CD14-positive monocyte (primary cell): Measurements from ENCODE around the gene PTOV1. TPM values are rescaled to one million over a fixed set of nuclear protein-coding genes. Genes with fewer than 3 reads are reported as not detected.
A peak's percentile ranks its signal among the peaks of the same experiment; 100 is the strongest.

Source experiments
- DNase-seq, 3 donors: peaks; one replicate each; pipeline ENCODE4 v3.0.0-alpha.2; 2011 to 2022
- H2AFZ ChIP-seq: 2 replicates; pipeline ENCODE4 v1.6.0; 2012; ENCODE audit warnings: mild to moderate bottlenecking, low read depth, low read length, inconsistent platforms; ENCODE audit not compliant: insufficient read depth, poor library complexity, severe bottlenecking
- H3K27ac ChIP-seq, 2 donors: 1 replicate in 1 of 2; 2 replicates in 1 of 2; pipeline ENCODE4 v1.5.1; 2012 to 2013; ENCODE audit warnings: low read length in 2 of 2, control low read depth in 1 of 2, inconsistent platforms in 1 of 2, low read depth in 1 of 2, mild to moderate bottlenecking in 1 of 2
- H3K27me3 ChIP-seq, 2 donors: one replicate each; pipeline versions ENCODE4 v1.6.0 to v1.6.1; 2011 to 2013; ENCODE audit warnings: low read length in 2 of 2; ENCODE audit not compliant: control insufficient read depth in 2 of 2, insufficient read depth in 2 of 2
- H3K36me3 ChIP-seq, 2 donors: replicated peaks in 1 of 2; 1 replicate in 1 of 2; 2 replicates in 1 of 2; pipeline versions ENCODE4 v1.5.1 to v1.6.1; 2012 to 2013; ENCODE audit warnings: low read length in 2 of 2, control low read depth in 1 of 2, inconsistent platforms in 1 of 2, mild to moderate bottlenecking in 1 of 2; ENCODE audit not compliant: insufficient read depth in 2 of 2, control insufficient read depth in 1 of 2
- H3K4me1 ChIP-seq, 2 donors: 1 replicate in 1 of 2; 2 replicates in 1 of 2; pipeline versions ENCODE4 v1.5.1 to v1.6.1; 2012 to 2013; ENCODE audit warnings: low read length in 2 of 2, control low read depth in 1 of 2, inconsistent platforms in 1 of 2, mild to moderate bottlenecking in 1 of 2, moderate library complexity in 1 of 2; ENCODE audit not compliant: insufficient read depth in 2 of 2, control insufficient read depth in 1 of 2
- H3K4me2 ChIP-seq: replicated peaks from 2 replicates; pipeline ENCODE3; 2012; ENCODE audit warnings: low read length, moderate library complexity, mild to moderate bottlenecking; ENCODE audit not compliant: poor library complexity, severe bottlenecking; ENCODE audit errors: extremely low read depth
- H3K4me3 ChIP-seq, 3 experiments: fragments of 200-600 bp in 1 of 3; sonication (generic) in 1 of 3; replicated peaks in 1 of 3; 1 replicate in 2 of 3; 2 replicates in 1 of 3; pipeline ENCODE4 v1.5.1; 2011 to 2013; ENCODE audit warnings: low read length in 3 of 3, mild to moderate bottlenecking in 3 of 3, control low read depth in 2 of 3, low read depth in 2 of 3, inconsistent platforms in 1 of 3, moderate library complexity in 1 of 3
- H3K79me2 ChIP-seq: 2 replicates; pipeline ENCODE4 v1.6.0; 2012; ENCODE audit warnings: mild to moderate bottlenecking, control low read depth, inconsistent platforms, low read length, moderate library complexity; ENCODE audit not compliant: insufficient read depth
- H3K9ac ChIP-seq: 2 replicates; pipeline ENCODE4 v1.6.0; 2017; ENCODE audit warnings: low read length, mild to moderate bottlenecking; ENCODE audit not compliant: insufficient read depth, poor library complexity, severe bottlenecking
- H3K9me3 ChIP-seq, 2 donors: replicated peaks in 1 of 2; 1 replicate in 1 of 2; 2 replicates in 1 of 2; pipeline versions ENCODE4 v1.5.1 to v1.6.1; 2012 to 2013; ENCODE audit warnings: low read length in 2 of 2, control low read depth in 1 of 2; ENCODE audit not compliant: control insufficient read depth in 1 of 2, insufficient read depth in 1 of 2
- H4K20me1 ChIP-seq: 2 replicates; pipeline ENCODE4 v1.6.0; 2012; ENCODE audit warnings: mild to moderate bottlenecking, low read length, control low read depth, moderate library complexity; ENCODE audit not compliant: insufficient read depth
- H3K27ac Mint-ChIP-seq, 7 donors: one replicate each; pipeline ENCODE4 v1.8.0; 2020; ENCODE audit warnings: mild to moderate bottlenecking in 7 of 7, mixed read lengths in 7 of 7, moderate library complexity in 6 of 7, inconsistent platforms in 2 of 7
- H3K27me3 Mint-ChIP-seq, 3 donors: one replicate each; pipeline ENCODE4 v1.8.0; 2021 to 2022; ENCODE audit warnings: low read depth in 3 of 3, mild to moderate bottlenecking in 3 of 3, mixed read lengths in 3 of 3, moderate library complexity in 3 of 3, inconsistent platforms in 1 of 3
- H3K36me3 Mint-ChIP-seq, 2 donors: one replicate each; pipeline ENCODE4 v1.8.0; 2020; ENCODE audit warnings: mixed read lengths in 2 of 2, inconsistent platforms in 1 of 2, mild to moderate bottlenecking in 1 of 2
- H3K4me1 Mint-ChIP-seq: one replicate; pipeline ENCODE4 v1.8.0; 2020; ENCODE audit warnings: mild to moderate bottlenecking, mixed read lengths
- H3K4me3 Mint-ChIP-seq, 2 donors: one replicate each; pipeline ENCODE4 v1.8.0; 2020; ENCODE audit warnings: mild to moderate bottlenecking in 2 of 2, mixed read lengths in 2 of 2, moderate library complexity in 1 of 2
- H3K9me3 Mint-ChIP-seq, 7 donors: one replicate each; pipeline ENCODE4 v1.8.0; 2020 to 2022; ENCODE audit warnings: mixed read lengths in 7 of 7, mild to moderate bottlenecking in 6 of 7, moderate library complexity in 6 of 7, inconsistent platforms in 2 of 7
- CTCF ChIP-seq: fragments of 200-600 bp; IDR thresholded peaks from one replicate; pipeline ENCODE4 v1.8.0; 2022; ENCODE audit warnings: antibody characterized with exemption, mild to moderate bottlenecking
- WGBS: methylation state at CpG from one replicate; pipeline ENCODE4 v1.1.5; 2013; ENCODE audit warnings: missing lambda C conversion rate; ENCODE audit not compliant: insufficient coverage; 5-methylcytosine and 5-hydroxymethylcytosine counted together
- intact Hi-C, 2 donors: fragments of 100-400 bp; cut with micrococcal nuclease; formaldehyde crosslinking; loops; one replicate each; pipeline versions ENCODE4 v1.15.0 to v1.15.1; 2023
- polyA plus RNA-seq, 3 donors: library from polyadenylated mRNA; depleted of rRNA in 1 of 3; unstranded in 2 of 3; stranded (reverse) in 1 of 3; fragments of 300-500 nt in 2 of 3; fragments of >200 nt in 1 of 3; fragmentation: Illumina TruSeq in 2 of 3; gene quantifications; 1 replicate in 2 of 3; 2 replicates in 1 of 3; pipeline ENCODE4 v1.2.3, GENCODE V29; 2012 to 2021

The PTOV1 gene
- polyA plus RNA-seq, 3 donors, result 18.3 to 67.9 (median 31.2) TPM

- H3K9me3 ChIP-seq, result no peaks in the 10 kb centered on the region
- WGBS, result 14% methylated on average over 7 of the region's 9 CpGs
- peaks cover 71 to 95% of the 10 kb centered on the region in 2 donors for H3K36me3 Mint-ChIP-seq
- peak overlapping the region; percentile 56 to 87 (median 74) for H3K27ac Mint-ChIP-seq
- peak overlapping the region; percentile 38 for H3K4me2 ChIP-seq
- no peaks in the 10 kb centered on the region for H3K9me3 Mint-ChIP-seq
- H3K4me3 Mint-ChIP-seq, result peak overlapping the region; percentile 9 to 40
- no peak overlapping the region for H2AFZ ChIP-seq
- no peak overlapping the region for H3K4me3 ChIP-seq
- H3K4me1 Mint-ChIP-seq, result peaks cover 24% of the 10 kb centered on the region
- no peaks in the 10 kb centered on the region for H3K27me3 ChIP-seq
- intact Hi-C loops, result no loop called here
- no peaks in the 10 kb centered on the region for H3K79me2 ChIP-seq
- H3K27ac ChIP-seq, result peak overlapping the region; percentile 20 to 57
- DNase-seq, result peak in 1 of 3 donors; percentile 14
- peaks cover 84 to 100% of the 10 kb centered on the region in 2 donors for H3K36me3 ChIP-seq
- no peaks in the 10 kb centered on the region for H3K27me3 Mint-ChIP-seq
- H3K4me1 ChIP-seq, result peaks cover 22 to 25% of the 10 kb centered on the region in 2 donors
- peaks cover 51% of the 10 kb centered on the region for H4K20me1 ChIP-seq
- peak overlapping the region; percentile 39 for H3K9ac ChIP-seq
- TF ChIP-seq CTCF, result no peak
Observed at GRCh38 chr19:49832556-49832955, 18.4 kb upstream of the PTOV1 start.

GRCh38 chr19:49833599-49833998 lies 17.4 kb upstream of the PTOV1 start:
- no peaks in the 10 kb centered on the region for H3K79me2 ChIP-seq
- no peak for TF ChIP-seq CTCF
- H3K27ac ChIP-seq, result no peak overlapping the region
- H3K4me2 ChIP-seq, result no peak overlapping the region
- H3K9me3 ChIP-seq, result no peaks in the 10 kb centered on the region
- peaks cover 22 to 25% of the 10 kb centered on the region in 2 donors for H3K4me1 ChIP-seq
- Mint-ChIP-seq H3K4me3 (no peak overlapping the region), H3K36me3 (peaks cover 79 to 95% of the 10 kb centered on the region in 2 donors), H3K27me3 (no peaks in the 10 kb centered on the region), H3K27ac (peak overlapping the region in 1 of 7 donors; percentile 40), H3K9me3 (no peaks in the 10 kb centered on the region), H3K4me1 (peaks cover 24% of the 10 kb centered on the region)
- peaks cover 42% of the 10 kb centered on the region for H4K20me1 ChIP-seq
- no peak for DNase-seq
- H2AFZ ChIP-seq, result no peak overlapping the region
- H3K36me3 ChIP-seq, result peaks cover 87 to 100% of the 10 kb centered on the region in 2 donors
- H3K4me3 ChIP-seq, result no peak overlapping the region
- no peaks in the 10 kb centered on the region for H3K27me3 ChIP-seq
- H3K9ac ChIP-seq, result no peak overlapping the region
- intact Hi-C loops, result no loop called here
- 95% methylated on average over 7 of the region's 7 CpGs for WGBS
